HG03025 (cell line): ENCODE measurements around the gene PARN.
"Not testable (repeated sequence)": the region's sequence is repeated elsewhere in the genome, so short reads cannot be mapped to it uniquely, and the experiment has no call there.

Experiments used
- ATAC-seq: cut with Tn5 transposase; IDR thresholded peaks from one replicate; pipeline ENCODE4 v1.9.1; 2021; ENCODE audit warnings: mild to moderate bottlenecking, moderate library complexity; ENCODE audit not compliant: unreplicated experiment, low FRiP score

The PARN gene

DNA sequence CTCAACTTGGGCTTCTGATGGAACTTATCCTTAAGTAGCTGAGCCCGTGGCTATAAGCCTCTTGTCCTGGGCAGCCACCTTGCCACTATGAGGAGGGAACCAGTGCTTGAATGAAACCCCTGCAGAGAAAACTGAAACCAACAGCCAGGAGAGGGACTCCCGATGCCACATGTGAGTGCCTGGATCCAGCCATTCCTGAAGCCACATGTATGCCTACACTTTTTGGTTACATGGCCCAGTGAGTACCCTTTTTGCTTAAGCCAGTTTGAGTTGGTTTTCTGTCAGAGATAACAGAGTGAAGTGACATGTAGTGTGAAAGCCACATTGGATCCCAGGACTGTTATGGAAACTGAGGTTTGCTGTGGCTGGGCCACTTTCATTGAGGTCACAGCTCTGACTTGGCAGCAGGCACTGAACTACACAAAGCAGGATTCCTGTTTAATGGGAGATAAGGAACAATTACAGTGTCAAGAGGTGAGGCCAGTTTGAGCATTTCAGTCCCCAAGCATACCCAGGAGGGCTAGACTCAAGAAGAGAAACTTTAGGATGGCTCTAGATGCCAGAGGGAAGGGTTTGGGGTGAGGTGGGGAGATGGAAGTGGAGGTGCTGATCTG lies 222.2 kb downstream of the PARN start:
- ATAC-seq = no peak

DNA sequence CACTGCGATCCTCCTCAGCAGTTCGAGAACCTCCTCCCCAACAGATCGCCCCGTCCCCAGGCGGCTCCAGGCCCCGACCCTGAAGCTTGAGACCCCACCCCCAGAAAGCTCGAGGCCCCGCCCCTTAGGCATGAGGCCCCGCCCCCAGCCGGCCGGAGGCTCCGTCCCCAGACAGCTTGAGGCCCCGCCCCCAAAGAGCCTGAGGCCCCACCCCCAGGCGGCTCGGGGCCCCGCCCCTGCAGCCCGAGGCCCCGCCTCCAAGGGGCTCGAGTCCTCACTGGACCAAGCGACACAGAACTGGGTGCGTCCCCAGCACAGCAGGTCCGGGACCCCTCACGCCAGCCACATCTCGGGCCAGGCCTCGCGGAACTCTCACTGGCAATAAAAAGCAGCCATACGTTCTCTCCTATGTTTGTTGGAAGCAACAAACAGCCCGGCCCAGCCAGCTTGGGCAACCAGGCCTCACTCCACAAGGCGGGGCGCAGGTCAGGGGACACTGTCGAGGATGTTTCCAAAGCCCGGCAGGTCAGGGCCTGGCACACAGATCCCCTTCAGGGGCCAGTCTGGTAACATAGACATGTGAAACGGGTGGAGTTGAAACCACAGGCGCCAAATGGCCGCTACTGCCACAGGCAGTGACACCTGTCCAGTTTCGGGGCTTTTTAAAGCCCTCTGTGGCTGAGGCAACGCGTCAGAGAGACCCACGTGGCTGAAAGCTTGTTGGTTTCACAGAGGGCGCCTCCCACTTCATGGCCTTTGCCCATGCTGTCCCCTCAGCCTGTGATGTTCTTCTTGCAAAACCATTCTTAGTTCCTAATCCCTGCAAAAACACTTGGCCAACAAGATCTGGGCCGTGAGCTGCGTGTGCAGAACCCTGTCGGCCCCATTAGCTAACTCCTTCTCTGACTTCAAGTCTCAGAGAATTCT lies 224.2 kb downstream of the PARN start:
- ATAC-seq = peak; percentile 87

DNA sequence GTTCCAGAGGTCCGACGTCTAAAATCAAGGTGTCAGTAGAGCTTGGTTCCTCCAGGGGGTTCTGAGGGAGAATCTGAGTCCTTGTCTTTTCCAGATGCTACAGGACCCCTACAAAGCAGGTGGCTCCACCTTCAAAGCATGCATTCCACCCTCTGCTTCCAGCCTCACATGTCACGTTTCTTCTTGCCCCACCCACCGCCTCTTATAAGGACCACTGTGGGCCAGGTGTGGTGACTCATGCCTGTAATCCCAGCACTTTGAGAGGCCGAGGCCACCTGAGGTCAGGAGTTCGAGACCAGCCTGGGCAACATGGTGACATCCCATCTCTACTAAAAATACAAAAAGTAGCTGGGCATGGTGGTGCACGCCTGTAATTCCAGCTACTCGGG lies 227.1 kb downstream of the PARN start:
- ATAC-seq = not testable (repeated sequence)

DNA sequence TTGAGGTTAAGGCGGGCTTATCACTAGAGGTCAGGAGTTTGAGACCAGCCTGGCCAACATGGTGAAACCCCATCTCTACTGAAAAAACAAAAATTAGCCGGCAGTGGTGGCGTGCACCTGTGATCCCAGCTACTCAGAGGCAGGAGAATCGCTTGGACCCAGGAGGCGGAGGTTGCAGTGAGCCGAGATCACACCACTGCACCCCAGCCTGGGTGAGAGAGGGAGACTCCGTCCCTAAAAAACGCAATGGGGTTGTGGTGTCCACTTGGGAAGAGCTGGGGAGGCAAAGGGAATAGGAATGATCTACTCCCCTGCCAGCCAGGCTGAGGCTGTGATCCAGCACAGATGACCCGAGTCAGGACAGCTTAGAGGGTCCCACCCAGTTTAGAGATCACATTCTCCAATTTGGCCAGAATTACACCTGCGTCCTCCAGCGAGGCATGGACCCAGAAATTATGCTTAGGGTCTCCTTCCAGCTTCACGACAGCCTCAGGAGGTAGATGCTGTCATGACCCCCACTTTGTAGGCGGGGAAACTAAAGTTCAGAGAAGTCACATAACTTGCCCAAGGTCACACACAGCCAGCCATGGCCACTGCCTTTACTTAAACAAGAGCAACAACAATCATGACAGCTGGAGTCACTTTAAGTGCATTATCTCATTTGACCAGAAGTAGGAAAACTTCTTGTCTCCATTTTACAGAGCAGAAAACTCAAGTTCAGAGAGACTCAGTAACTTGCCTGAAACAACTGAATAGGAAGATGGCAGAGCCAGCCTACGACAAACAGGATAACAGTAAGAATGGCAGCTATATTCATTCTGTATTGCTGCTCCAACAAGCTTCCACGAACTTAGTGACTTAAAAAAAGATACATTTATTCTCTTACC lies 227.7 kb downstream of the PARN start:
- not testable (repeated sequence) for ATAC-seq

DNA sequence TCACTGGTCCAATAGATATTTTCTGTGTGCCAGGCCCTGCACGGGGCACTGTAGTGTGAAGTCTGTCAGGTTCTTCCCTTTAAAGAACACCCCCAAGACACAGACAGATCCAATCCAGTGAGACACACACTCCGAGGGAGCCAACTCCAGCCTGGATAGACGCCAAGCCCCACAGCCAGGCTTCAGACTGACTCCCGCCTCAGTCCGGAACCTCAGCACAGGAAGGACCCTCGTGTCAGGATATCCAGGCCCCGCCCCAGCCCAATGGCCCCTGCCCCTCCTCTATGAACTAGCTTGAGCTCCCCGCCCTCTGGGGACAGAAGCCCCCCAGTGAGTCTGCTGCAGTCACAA lies 228.4 kb downstream of the PARN start:
- ATAC-seq = not testable (repeated sequence)

DNA sequence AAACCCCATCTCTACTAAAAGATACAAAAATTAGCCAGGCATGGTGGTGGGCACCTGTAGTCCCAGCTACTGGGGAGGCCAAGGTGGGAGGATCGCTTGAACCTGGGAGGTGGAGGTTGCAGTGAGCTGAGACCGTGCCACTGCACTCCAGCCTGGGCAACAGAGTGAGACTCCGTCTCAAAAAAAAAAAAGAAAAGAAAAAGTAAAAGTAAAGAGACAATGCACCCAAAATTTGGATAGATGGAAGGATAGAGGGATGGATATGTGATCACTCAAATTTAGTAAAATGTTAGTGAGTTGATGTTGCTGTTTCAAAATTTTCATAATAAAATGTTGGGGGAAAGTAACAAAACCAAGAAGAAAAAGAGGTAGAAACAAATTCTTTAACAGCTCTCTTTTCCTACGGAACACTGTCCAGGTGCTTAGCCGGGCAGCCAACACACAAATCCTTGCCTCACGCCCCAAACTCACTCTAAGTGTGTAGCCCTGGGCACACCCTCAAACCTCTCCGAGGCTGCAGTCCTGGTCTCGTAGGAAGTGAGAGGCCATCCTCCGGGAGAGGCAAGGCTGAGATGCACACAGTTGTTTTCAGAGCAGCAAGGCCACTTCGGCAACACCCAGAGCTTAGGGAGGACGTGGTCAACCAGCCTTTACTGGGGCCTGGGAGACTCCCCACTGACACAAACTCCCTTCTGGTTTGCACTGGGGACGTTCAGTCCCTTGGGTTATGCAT lies 228.9 kb downstream of the PARN start:
- ATAC-seq = not testable (repeated sequence)

DNA sequence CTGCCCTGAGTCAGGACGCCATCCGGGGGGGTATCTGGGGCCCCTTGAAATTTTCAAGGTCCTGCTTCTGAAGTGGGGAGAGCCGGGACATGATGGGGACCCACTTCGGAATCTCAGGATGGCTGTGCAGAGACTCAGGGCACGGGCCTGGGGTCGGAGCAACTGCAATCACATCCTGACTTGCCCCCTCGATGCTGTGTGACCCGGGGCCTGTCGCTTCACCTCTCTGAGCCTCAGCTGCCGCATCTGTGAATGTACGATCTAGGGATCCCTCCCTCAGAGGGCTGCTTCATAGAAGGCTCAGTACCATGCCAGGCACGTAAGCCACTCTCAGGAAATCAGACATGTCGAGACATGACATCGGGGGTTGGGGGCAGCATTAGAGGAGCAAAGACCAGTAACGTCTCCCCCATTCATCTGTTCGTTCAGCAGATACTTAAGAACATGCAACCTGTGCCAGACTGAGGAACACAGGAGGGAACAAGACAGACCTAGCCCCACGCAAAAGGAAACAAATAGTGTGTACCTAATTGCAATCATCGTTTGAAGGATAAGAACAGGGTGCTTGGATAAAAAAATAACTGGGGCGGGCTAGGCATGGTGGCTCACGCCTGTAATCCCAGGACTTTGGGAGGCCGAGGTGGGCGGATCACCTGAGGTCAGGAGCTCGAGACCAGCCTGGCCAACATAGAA lies 229.6 kb downstream of the PARN start:
- ATAC-seq = no peak

DNA sequence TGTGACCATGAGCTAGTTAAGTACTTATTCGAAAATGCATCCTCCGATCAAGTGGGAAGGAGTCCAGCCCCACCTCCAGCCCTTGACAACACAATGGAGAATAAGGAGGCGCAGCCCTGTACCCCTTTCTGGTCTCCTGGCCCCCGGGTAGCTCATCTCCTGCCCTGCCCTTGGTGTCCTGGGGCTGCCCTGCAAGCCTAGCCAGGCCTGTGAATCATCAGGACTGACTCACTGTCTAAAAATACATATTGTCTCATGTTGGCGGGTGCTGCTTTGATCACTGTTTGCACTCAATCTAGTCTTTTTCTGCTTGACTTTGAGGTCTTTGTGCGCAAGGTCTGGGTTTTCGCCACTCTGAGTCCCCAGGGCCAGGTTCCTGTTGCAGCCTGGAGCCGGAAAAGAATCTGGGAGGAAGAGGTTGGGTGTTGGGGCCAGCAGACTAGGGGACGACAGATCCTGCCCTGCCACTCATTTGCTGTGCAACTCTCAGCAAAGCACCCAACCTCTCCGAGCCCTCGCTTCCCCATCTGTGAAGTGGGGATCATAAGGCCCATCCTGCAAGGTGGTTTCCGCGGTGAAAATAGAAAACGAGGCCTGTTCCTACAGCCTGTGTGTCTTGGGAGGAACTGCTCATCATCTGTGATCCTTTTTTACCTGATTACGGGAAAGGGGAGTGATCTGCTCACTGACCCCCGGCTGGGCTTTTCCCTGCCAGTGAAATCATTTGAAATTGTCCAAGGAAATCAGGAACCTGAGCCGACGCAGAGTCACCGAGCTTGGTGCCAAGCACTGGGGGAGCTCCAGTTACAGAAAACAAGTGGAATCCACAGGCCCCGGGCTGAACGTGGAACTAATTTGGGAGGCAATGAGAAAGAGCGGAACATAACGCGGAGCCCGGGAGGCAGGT lies 230.4 kb downstream of the PARN start:
- ATAC-seq = no peak

DNA sequence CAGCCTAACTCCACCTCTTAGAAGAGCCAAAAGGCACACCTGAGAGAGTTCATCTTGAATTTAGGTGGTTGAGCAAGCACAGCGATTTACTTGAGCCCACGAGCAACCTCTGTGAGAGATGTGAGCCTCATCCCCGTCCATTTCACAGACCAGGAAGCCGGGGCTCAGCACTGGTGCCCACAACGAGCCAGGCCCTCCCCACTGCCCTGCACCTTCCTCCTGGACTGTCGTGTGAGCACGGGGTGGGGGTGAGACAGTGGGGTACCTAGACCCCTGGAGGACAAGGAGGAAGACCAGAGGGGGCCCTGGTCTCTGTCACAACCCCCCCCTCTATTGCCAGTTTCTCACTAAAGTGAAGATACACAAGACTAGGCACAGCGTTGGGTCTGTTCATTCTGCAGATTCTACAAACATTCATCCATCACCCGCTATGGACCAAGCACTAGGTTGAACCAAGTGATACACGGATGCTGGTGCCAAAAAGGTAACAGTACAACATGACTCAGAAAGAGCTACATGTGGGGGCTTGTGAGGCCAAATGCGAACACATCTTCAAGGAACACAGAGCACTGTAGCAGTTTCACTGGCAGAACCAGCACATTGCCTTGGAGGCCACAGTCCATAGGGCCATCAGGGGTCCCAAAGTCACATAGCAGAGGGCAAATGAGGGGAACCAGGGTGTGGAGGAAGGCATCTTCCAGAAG lies 231.9 kb downstream of the PARN start:
- ATAC-seq = no peak

DNA sequence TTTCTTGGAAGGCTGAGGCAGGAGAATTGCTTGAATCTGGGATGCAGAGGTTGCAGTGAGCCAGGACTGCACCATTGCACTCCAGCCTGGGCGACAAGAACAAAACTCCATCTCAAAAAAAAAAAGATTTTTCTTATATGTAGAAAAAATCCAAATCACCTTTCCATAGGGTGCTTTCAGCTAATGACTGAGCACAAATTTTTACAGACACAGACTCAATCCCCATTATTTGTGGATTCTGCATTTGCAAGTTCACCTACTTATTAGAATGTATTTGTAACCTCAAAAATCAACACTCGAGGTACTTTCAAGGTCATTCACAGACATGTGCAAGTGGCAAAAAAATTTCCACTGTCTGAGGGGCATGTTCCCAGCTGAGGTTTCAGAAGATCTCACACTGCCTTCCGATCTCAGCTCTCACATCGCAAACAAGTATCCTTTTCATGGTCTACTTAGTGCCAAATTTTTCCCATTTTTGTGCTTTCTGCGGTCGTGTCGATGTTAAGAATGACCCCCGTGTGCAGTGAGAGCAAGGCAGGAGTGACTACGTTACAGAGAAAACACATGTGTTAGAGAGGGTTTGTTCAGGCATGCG lies 234.3 kb downstream of the PARN start:
- not testable (repeated sequence) for ATAC-seq

DNA sequence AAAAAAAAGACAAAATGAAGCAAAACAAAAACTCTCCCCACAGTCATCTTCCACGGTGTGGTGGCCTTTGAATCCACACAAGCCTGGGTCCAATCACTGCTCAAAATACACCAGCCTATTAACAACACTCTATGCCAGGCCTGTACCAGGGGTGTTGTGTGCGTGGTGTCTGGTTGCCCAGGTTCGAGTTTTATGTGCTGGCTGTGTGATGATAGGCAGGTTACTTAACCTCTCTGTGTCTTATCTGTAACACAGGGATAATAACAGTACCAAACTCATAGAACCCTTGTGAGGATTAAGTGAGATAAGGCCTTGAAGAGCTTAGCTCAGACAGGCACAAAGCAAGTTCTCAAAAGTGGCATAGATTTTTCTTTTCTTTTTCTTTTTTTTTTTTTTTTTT lies 235.2 kb downstream of the PARN start:
- ATAC-seq = no peak

DNA sequence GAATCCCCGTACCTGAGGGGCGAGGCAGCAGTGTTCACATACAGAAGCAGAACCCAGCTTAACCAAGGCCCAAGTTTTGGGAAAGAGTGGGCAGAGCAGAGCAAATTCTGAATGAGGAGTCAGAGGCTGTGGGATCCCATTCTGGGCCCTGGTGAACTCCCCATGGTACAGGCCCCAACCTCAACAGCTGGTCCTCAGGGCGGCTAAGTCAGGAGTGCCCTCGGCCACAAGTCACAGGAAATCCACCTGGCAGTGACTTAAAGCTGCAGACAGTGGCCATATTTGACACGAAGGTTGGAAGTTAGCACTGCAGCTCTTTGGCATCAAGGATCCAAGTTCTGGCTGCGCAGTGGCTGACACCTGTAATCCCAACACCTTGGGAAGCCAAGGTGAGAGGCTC lies 237.1 kb downstream of the PARN start:
- ATAC-seq = no peak

DNA sequence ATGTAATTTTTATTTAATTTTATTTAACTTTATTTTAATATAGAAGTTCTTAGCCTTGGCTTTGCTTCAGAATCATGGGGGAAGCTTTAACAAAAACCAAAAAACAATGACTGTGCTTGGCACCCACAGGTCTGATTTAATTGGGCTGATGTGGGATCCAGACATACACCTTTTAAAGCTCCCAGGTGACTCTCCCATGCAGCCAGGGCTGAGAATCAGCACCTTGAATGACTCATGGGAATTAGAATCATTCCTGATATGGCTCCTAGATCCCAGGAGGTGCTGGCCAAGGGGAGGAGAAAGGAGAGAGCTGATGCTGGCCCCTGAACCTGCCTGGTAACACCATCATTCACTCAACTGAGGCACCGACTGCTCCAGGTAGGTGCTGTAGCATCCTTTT lies 240.7 kb downstream of the PARN start:
- ATAC-seq = no peak

DNA sequence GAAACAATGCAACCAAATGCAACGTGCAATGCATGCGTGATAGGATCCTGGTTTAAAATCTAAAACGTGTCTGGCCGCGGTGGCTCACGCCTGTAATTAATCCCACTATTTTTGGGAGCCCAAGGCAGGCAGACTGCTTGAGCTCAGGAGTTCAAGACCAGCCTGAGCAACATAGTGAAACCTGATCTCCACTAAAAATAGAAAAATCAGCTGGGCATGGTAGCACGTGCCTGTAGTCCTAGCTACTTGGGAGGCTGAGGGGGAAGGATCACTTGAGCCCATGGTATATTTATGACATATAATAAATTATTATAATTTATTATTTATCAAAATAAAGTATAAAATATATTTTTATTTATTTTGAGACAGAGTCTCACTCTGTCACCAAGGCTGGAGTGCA lies 241.8 kb downstream of the PARN start:
- ATAC-seq = no peak

DNA sequence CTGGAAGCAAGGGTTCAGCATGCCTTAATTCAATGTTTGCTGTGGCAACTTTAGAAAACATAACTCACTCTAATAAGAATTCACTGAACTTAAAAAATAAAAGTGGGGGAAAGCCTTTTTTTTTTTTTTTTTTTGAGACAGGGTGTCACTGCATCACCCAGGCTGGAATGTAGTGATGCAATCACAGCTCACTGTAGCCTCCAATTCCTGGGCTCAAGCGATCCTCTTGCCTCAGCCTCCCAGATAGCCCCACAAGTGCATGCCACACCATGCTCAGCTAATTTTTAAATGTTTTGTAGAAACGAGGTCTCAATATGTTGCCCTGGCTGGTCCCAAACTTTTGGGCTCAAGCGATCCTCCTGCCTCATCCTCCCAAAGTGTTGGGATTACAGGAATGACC lies 243.9 kb downstream of the PARN start:
- no peak for ATAC-seq
